SU-DHL-6 (cell line): ENCODE data around the gene CCDC88C.

ENCODE experiments used
- EZH2phosphoT487 ChIP-seq: fragments of 200-600 bp; sonication (generic), shearing (Covaris generic); conservative IDR thresholded peaks from 2 replicates; pipeline ENCODE4 v1.6.1; 2018; ENCODE audit warnings: mild to moderate bottlenecking, antibody characterized with exemption, low read length, moderate library complexity, mixed read lengths
- TF ChIP-seq, protein P1 (sequence below): fragments of 200-600 bp; sonication (generic); IDR thresholded peaks from one replicate; pipeline ENCODE4 v1.5.1; 2017; ENCODE audit warnings: antibody characterized with exemption, mild to moderate bottlenecking, low read length, moderate library complexity; ENCODE audit not compliant: insufficient read depth, poor library complexity, severe bottlenecking

DNA sequence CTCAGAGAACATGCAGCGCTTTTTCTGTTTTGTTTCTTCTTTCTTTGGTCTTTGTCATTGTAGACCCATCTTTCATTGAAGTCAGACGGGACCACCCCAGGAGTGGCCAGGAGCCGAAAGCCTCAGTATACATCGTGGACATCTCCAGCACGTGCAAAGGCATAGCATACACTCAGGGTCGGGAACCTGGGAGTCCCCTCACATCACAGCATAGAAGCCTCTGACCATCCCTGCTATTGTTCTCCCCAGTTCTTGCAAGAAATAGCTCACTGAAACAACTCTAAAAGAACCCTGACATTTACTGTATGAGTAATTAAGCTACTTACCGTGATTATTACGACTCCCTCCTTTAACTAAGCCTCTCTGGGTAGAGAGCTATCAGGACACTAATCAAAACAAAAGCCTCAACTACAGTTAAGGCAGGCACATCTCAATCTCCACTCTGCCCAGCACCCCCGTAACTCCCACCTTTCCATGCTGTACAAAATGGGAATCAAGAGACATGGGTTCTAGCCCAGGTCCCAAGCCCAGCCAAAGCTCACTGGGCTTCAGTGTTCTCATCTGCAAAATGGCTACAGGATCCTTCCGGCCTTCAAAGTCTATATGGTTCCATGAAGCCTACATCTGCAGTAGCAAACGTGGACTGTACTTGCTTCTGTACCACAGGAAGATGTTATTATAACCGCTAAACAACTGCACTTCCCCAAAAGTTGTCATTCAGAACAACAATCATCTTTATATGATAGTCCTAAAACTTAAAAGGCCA, 6.7 kb downstream of the CCDC88C start:
- TF ChIP-seq, protein P1, sequence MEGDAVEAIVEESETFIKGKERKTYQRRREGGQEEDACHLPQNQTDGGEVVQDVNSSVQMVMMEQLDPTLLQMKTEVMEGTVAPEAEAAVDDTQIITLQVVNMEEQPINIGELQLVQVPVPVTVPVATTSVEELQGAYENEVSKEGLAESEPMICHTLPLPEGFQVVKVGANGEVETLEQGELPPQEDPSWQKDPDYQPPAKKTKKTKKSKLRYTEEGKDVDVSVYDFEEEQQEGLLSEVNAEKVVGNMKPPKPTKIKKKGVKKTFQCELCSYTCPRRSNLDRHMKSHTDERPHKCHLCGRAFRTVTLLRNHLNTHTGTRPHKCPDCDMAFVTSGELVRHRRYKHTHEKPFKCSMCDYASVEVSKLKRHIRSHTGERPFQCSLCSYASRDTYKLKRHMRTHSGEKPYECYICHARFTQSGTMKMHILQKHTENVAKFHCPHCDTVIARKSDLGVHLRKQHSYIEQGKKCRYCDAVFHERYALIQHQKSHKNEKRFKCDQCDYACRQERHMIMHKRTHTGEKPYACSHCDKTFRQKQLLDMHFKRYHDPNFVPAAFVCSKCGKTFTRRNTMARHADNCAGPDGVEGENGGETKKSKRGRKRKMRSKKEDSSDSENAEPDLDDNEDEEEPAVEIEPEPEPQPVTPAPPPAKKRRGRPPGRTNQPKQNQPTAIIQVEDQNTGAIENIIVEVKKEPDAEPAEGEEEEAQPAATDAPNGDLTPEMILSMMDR, result no peak
- TF ChIP-seq EZH2phosphoT487, result no peak
